A673 (cell line): ENCODE results near the gene ATP2B3. TPM values are rescaled to one million over a fixed set of nuclear protein-coding genes. Genes with fewer than 3 reads are reported as not detected.

Experiments used
- BruUV-seq: library from RNA; stranded (reverse); fragments of 400-500 nt; replicated peaks from 2 replicates; lab custom pipeline; 2021; lab: Mats Ljungman, UMichigan
- CTCF ChIA-PET: fragments of 300-600 bp; sonication (Branson Sonifier 250); formaldehyde crosslinking; loops from one replicate; lab custom pipeline; 2022; ENCODE audit warnings: antibody characterized with exemption; lab: Charles Lee
- POLR2A ChIA-PET: fragments of 300-600 bp; sonication (Branson Sonifier 250); formaldehyde crosslinking; loops from one replicate; lab custom pipeline; 2022; ENCODE audit warnings: antibody characterized with exemption; ENCODE audit not compliant: low non-redundant PET; lab: Charles Lee
- DNase-seq: peaks from one replicate; pipeline ENCODE4 v3.0.0-alpha.2; 2015; ENCODE audit warnings: low spot score
- H3K27ac ChIP-seq: fragments of 200-600 bp; sonication (generic); 2 replicates; pipeline ENCODE4 v1.5.1; 2016; ENCODE audit warnings: mixed run types, low read depth, mild to moderate bottlenecking, mixed read lengths, antibody characterized with exemption, low read length; ENCODE audit not compliant: poor library complexity, severe bottlenecking
- H3K27me3 ChIP-seq: fragments of 200-600 bp; sonication (generic); replicated peaks from 2 replicates; pipeline ENCODE4 v1.6.1; 2017; ENCODE audit warnings: mixed run types, low read depth, mild to moderate bottlenecking, mixed read lengths, antibody characterized with exemption, low read length; ENCODE audit not compliant: insufficient read depth, poor library complexity
- H3K36me3 ChIP-seq: fragments of 200-600 bp; sonication (generic); 2 replicates; pipeline ENCODE4 v1.6.1; 2016; ENCODE audit warnings: mixed run types, mild to moderate bottlenecking, mixed read lengths, antibody characterized with exemption, low read length; ENCODE audit not compliant: insufficient read depth, poor library complexity, severe bottlenecking
- H3K4me1 ChIP-seq: fragments of 200-600 bp; sonication (generic); 2 replicates; pipeline ENCODE4 v1.6.1; 2017; ENCODE audit warnings: mixed run types, mild to moderate bottlenecking, mixed read lengths, antibody characterized with exemption, low read length; ENCODE audit not compliant: insufficient read depth, poor library complexity, severe bottlenecking
- H3K4me3 ChIP-seq: fragments of 200-600 bp; sonication (generic); 2 replicates; pipeline ENCODE4 v1.5.1; 2016; ENCODE audit warnings: low read depth, mixed run types, mild to moderate bottlenecking, mixed read lengths, low read length; ENCODE audit not compliant: poor library complexity, severe bottlenecking
- H3K9me3 ChIP-seq: fragments of 200-600 bp; sonication (generic); 2 replicates; pipeline ENCODE4 v1.6.1; 2016; ENCODE audit warnings: mixed run types, low read depth, mild to moderate bottlenecking, mixed read lengths, antibody characterized with exemption, low read length; ENCODE audit not compliant: poor library complexity, severe bottlenecking
- EZH2 ChIP-seq: fragments of 200-600 bp; sonication (generic); IDR thresholded peaks from 2 replicates; pipeline ENCODE4 v1.6.1; 2017; ENCODE audit warnings: borderline replicate concordance, low read depth, mild to moderate bottlenecking, mixed read lengths, antibody characterized with exemption, low read length; ENCODE audit not compliant: poor library complexity, severe bottlenecking
- intact Hi-C: fragments of 100-400 bp; cut with micrococcal nuclease; formaldehyde crosslinking; loops from one replicate; pipeline ENCODE4 v1.10.0; 2022; ENCODE audit not compliant: unreplicated experiment
- total RNA-seq: library from RNA; stranded (reverse); gene quantifications from 2 replicates; pipeline ENCODE4 v1.2.3, GENCODE V29; 2021
- TF ChIP-seq, protein P1 (sequence below): fragments of 300-800, 200-600 bp; sonication (generic); conservative IDR thresholded peaks from 2 replicates; pipeline ENCODE4 v1.5.1; 2017; ENCODE audit warnings: low read depth, mild to moderate bottlenecking, antibody characterized with exemption, low read length, moderate library complexity, mixed read lengths

ATP2B3 gene
- total RNA-seq, 1 experiment from 2014 or later = 0.11 TPM

DNA sequence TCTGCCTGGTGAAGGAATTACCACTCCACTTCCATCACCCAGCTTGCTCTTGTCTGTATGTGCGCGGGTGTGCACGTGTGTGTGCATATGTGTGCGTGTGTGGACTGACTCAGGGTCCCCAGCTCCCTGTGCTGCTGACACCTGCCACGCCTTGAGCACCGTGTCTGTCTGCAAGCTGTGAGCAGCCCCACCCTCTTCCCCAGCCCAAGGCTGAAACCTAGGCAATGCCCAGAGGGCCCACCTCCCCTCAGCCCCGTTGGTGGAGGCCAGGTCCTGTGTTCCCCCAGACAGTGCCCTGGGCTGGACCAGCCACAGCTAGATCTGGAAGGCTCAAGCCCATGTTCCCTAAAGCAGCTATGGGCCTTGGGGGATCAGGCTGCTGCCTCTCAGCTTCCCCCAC, 83.5 kb downstream of the ATP2B3 start:
- BruUV-seq = no TSS peak
- no peaks in the 10 kb centered on the region for H3K36me3 ChIP-seq
- H3K4me3 ChIP-seq = no peak overlapping the region
- no peak overlapping the region for H3K27ac ChIP-seq
- CTCF ChIA-PET = no interaction called here
- no peaks in the 10 kb centered on the region for H3K4me1 ChIP-seq
- H3K27me3 ChIP-seq = no peaks in the 10 kb centered on the region
- intact Hi-C loops = no loop called here
- POLR2A ChIA-PET = no interaction called here
- no peak for DNase-seq
- no peaks in the 10 kb centered on the region for H3K9me3 ChIP-seq
- TF ChIP-seq, protein P1, sequence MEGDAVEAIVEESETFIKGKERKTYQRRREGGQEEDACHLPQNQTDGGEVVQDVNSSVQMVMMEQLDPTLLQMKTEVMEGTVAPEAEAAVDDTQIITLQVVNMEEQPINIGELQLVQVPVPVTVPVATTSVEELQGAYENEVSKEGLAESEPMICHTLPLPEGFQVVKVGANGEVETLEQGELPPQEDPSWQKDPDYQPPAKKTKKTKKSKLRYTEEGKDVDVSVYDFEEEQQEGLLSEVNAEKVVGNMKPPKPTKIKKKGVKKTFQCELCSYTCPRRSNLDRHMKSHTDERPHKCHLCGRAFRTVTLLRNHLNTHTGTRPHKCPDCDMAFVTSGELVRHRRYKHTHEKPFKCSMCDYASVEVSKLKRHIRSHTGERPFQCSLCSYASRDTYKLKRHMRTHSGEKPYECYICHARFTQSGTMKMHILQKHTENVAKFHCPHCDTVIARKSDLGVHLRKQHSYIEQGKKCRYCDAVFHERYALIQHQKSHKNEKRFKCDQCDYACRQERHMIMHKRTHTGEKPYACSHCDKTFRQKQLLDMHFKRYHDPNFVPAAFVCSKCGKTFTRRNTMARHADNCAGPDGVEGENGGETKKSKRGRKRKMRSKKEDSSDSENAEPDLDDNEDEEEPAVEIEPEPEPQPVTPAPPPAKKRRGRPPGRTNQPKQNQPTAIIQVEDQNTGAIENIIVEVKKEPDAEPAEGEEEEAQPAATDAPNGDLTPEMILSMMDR = no peak
- no peak for TF ChIP-seq EZH2

DNA sequence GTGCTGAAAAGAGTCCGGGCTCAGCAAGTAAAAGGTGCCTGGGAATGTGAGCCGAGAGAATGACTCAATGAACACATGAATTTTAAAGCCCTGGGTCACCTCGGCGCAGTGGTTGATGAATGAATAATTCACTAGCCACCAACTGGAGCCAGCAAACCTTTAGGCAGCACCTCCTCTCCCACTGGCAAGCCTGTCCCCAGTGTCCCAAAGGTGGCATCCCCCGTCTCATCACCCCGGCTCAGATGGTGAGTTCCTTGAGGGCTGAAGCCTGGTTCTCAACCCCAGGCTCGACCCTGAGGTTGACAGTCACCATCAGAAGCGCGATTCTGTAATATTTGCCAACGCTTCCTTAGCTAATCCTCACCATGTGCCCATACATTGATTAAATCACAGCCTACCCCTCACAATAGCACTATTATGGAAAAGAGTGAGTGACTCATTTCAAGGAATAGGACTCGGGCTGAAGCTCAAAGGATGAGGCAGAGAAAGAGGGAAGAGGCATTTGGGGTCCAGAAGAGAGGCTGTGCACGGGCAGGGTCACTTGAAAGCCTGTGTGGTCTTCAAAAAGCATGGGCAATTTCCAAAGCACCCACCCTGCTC, 84.2 kb downstream of the ATP2B3 start:
- Histone ChIP-seq H3K4me1 (no peaks in the 10 kb centered on the region), H3K4me3 (no peak overlapping the region), H3K27me3 (no peaks in the 10 kb centered on the region), H3K9me3 (no peaks in the 10 kb centered on the region), H3K27ac (no peak overlapping the region), H3K36me3 (no peaks in the 10 kb centered on the region)
- TF ChIP-seq EZH2 = no peak
- TF ChIP-seq, protein P1 = no peak
- no TSS peak for BruUV-seq
- no peak for DNase-seq
- CTCF ChIA-PET = no interaction called here
- intact Hi-C loops = no loop called here
- POLR2A ChIA-PET = no interaction called here

DNA sequence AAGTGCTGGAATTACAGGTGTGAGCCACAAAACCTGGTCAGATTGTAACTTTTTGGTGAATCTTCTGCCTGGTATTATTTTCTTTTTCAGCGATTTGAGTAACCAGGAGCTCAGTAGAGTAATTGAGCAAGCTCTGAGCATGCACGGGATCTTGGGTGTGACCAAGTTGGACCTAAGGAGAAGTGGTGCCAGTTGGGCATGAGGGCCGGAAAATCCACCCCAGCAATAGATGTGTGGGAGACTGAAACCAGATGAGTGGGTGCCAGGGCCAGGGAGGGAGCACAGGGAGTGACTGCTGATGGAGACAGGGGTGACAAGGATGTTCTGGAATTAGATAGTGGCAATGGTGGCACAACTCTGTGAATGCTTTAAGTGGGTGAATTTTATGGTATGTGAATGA, 85.2 kb downstream of the ATP2B3 start:
- intact Hi-C loops = no loop called here
- POLR2A ChIA-PET = no interaction called here
- CTCF ChIA-PET = no interaction called here
- no peaks in the 10 kb centered on the region for H3K27me3 ChIP-seq
- H3K4me1 ChIP-seq = no peaks in the 10 kb centered on the region
- H3K9me3 ChIP-seq = no peaks in the 10 kb centered on the region
- H3K36me3 ChIP-seq = no peaks in the 10 kb centered on the region
- TF ChIP-seq, protein P1 = no peak
- no peak for TF ChIP-seq EZH2
- BruUV-seq = no TSS peak
- no peak overlapping the region for H3K4me3 ChIP-seq
- no peak for DNase-seq
- no peak overlapping the region for H3K27ac ChIP-seq
